GM19438 (cell line): ENCODE results near the gene PHB1.
"Not testable (repeated sequence)": the region's sequence is repeated elsewhere in the genome, so short reads cannot be mapped to it uniquely, and the experiment has no call there.

Source experiments
- ATAC-seq: cut with Tn5 transposase; IDR thresholded peaks from one replicate; pipeline ENCODE4 v1.9.1; 2021; ENCODE audit warnings: low read depth; ENCODE audit not compliant: unreplicated experiment

Gene PHB1

DNA sequence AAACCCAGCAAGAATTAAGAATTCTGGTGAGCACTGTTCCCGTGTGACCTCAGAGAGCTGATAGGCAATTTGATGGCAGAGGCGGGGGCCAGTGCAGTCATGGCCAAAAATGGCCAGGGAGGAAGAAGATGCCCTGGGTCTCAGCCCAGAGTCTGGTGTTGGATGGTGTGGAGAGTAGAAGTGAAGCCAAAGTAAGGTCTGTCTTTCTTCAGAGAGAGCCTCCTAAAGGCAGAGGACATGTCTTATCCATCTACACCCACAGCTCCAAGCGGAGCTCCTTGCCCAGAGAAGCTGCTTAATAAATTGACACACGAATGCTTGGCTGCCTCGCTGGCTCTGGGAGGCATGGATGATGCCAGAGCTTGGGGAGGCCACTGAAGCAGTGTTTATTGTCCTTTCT, 32.9 kb downstream of the PHB1 start:
- no peak for ATAC-seq

DNA sequence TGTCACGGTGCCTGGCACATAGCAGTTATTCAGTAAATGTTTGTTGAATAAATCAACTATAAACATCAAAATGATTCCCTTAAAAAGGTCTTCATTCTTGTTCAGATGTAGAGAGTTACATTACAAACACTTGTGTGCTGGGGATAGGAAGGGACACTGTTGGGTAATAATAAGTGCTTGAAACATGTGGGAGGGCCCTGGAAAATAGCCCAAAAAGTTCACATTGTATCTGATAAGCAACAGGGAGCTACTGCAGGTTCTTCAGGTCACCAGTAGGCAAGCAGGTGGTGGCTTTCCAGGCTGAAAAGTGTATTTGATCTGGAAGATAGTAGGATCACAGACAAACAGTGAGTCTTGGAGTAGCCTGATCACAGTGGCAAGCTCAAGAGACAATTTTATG, 33.6 kb downstream of the PHB1 start:
- no peak for ATAC-seq

DNA sequence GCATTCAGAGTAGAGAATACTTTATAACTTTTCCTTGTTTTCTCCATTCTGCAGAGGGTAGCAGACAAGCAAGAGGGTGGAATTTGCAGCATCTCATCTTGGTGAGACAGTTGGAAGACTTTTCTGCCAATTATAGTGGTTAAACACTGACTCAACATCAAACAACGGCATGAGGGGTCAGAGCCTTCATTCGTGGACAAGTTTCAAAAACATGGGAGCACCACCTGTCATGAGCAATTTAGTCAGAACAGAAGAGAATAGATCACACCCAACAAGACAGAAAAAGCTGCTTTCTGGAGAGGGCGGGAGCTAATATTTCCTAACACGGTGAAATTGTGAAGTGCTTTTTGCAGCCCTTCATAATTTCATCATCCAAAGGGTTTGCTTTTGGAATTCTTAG, 34.8 kb downstream of the PHB1 start:
- no peak for ATAC-seq

DNA sequence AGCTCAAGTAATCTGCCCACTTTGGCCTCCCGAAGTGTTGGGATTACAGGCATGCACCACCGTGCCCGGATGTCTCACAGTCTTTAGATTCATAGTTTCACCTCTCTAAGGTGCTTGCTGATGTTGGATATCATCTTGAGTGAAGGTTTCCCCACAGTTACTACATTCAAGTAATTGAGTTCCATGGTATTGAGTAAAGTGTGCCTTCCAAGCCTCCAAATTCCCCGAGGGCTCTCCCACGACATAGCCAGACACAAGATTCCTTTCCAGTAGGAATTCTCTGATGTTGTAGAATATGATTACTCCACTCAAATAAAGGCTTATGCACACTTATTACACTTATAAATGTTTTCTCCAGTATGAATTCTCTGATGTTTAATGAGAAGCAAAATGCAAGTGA, 36.4 kb downstream of the PHB1 start:
- ATAC-seq: no peak

DNA sequence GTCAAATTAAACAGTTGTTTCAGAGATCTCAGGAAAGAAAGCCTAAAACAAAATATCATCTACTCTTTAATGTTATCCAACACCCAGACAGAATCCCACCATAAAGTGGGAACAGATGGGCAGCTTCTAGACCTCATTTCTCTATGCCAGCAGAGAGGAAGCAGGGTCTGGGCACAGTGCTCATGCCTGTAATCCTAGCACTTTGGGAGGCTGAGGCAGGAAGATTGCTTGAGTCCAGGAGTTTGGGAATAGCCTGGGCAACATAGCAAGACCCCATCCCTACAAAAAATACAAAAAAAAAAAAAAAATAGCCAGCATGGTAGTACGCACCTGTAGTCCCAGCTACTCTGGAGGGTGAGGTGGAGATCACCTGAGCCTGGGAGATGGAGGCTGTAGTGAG, 39.1 kb downstream of the PHB1 start:
- no peak for ATAC-seq

DNA sequence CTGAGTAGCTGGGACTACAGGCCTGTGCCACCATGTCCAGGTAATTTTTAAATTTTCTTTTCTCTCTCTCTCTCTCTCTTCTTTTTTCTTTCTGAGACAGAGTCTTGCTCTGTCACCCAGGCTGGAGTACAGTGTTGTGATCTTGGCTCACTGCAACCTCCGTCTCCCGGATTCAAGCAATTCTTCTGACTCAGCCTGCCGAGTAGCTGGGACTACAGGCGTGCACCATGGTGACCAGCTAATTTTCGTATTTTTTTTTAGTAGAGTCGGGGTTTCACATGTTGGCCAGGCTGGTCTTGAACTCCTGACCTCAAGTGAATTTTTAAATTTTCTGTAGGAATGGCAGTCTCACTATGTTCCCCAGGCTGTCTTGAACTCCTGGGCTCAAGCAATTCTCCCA, 41.6 kb downstream of the PHB1 start:
- no peak for ATAC-seq

DNA sequence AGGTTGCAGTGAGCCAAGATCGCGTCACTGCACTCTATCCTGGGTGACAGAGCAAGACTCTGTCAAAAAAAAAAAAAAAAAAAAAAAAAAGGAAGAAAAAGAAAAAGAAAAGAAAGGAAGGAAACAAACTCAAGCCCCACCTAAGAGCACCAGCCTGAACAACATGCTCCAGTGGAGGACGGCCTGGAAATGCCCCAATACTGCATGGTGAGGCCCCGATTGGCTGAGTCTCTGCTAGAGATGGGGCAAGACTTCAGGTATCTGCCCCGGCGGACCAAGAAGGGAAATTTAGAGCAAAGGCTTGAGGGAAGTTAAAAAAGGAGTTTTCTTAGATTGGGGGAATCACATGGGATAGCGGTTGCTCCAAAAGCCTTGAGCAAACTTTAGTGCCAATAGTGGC, 42.3 kb downstream of the PHB1 start:
- ATAC-seq: no peak

DNA sequence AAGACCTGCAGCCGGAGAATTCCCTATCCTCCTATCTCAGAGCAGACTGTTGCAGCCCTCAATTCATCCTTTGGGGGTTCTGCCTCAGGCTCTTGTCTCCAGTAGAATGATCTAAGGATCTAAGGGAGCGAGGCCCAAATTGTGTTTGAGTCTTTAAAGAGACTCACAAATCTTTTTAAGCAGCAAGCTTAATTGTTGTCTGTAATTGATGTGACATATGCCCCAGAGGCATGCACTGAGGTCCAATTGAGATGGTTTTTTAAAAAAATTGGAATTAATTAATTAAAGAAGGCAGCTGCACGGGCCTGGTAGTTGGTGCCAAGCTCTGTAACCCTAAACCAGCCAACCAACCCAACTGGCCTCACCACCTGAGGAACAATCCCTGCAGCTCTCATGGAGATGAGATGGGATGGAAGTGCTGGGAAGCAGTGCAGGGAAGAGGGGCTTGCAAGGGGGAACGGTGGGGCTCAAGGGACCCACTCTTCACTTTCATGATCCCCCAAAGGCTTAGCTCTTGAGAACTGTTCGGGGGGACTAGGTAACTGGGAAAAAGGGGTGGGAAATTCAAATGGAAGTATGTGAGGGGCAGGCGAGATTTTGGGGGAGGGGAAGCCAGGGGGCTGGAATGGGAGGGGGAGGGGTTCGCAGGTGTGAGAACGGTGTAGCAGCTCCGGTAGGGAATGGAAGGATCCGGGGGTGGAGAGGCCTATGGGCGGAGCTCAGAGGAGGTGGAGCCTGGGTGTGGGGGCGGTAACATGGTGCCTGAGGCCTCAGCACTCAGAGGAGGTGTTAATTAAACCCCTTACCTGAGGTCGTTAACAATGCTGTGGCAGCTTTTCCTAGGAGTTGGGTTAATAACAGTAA, 43.5 kb downstream of the PHB1 start:
- ATAC-seq: no peak

DNA sequence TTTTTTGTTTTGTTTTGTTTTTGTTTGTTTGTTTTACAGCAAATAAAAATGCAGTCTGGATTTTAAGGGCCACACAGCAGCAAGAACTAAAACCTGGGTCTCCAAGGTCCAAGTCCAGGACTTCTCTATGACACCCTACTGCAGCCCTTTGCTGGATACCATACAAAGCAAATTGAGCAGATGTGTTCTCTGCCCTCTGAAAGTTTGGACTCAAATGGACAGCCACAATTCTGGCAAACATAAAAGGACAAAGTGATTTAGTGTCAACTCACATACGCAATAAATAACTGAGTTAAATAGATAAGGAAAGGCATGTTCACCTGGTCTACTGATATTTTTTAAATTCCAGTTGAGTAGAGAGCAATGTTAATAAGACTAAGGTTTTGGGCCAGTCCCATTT, 44.9 kb downstream of the PHB1 start:
- ATAC-seq: no peak

DNA sequence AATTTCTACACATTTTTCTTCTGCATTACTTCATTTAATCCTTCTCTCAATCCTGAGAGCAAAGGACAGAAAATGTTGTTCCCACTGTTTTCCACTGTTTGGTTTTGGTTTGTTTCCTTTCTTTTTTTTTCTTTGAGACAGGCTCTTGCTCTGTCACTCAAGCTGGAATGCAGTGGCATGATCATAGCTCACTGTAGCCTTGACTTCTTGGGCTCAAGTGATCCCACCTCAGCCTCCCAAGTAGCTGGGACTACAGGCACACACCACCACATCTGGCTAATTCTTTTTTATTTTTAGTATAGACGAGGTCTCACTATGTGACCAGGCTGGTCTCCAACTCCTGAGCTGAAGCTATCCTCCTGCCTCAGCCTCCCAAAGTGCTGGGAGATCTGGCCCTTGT, 45.6 kb downstream of the PHB1 start:
- ATAC-seq: no peak

DNA sequence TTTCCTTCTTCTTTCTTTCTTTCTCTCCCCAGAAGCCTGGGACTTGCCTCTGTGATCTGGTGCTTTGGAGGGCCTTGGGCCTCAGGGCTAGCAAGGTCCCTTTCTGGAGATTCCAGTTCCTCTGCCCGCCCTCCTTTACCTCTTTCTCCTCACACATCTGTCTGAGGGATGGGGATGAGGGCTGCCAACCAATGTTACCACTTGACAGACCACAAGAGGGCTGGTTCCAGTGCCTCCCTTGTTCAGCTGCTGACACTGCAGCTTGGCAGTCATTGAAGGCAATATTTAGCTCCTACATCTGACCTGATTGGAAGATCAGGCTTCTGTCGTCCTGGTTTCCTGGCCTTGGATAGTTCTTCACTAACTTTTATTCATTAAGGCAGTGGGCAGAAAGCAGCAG, 49.0 kb downstream of the PHB1 start:
- ATAC-seq: no peak

DNA sequence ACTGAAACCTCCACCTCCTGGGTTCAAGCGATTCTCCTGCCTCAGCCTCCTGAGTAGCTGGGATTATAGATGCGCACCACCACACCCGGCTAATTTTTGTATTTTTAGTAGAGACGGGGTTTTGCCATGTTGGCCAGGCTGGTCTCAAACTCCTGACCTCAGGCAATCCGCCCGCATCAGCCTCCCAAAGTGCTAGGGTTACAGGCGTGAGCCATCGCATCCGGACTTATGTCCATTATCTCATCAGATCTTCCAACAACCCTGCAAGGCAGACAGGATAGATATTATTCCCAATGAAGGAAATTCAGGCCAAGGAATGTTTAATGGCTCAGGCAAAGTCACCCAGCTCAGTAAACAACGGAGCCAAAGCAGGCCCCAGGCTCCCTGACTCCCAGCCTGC, 49.6 kb downstream of the PHB1 start:
- ATAC-seq: not testable (repeated sequence)

DNA sequence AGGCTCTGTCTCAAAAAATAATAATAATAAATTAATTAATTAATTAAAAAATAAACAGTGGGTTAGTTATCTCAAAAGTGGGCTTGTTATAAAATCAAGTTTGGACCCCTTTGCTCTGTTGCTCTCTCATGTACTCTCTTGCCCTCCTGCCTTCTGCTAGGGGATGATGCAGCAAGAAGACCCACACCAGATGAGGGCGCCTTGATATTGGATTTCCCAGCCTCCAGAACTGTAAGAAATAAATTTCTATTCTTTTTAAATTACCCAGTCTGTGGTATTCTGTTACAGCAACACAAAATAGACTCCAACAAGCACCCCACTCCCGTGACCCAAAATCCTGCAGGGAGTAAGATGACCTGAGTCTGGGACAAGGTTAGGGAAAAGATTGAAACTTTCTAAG, 50.6 kb downstream of the PHB1 start:
- no peak for ATAC-seq

DNA sequence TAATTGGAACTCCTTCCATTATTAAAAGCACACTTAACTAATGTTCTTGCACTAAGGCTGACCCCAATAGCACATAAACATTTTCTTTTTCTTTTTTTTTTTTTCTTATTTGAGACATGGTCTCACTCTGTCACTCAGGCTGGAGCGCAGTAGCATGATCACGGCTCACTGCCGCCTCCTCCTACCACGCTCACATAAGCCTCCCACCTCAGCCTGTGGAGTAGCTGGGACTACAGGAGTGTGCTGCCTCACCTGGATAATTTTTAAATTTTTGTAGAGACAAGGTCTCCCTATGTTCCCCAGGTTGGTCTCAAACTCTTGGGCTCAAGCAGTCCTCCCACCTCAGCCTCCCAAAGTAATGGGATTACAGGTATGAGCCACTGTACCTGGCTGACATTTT, 51.4 kb downstream of the PHB1 start:
- ATAC-seq: no peak

DNA sequence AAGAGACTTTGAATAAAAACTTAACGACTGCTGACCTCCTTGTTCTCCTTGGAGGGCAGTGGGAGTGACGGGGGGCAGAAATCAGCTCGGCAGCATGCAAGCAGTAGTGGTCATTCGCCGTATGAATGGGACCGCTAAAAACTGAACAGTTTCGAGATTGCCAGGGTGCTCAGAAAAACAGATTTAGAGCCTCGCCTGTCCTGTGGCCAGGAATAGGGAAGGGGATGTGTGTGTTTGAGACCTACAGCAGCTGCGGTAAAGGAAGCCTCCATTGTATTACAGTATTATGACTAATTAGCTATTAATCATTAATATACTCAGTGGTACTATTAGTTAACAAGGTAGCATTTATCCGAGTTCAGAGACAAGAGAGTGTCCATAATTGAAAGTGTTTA, 52.0 kb downstream of the PHB1 start:
- ATAC-seq: no peak

DNA sequence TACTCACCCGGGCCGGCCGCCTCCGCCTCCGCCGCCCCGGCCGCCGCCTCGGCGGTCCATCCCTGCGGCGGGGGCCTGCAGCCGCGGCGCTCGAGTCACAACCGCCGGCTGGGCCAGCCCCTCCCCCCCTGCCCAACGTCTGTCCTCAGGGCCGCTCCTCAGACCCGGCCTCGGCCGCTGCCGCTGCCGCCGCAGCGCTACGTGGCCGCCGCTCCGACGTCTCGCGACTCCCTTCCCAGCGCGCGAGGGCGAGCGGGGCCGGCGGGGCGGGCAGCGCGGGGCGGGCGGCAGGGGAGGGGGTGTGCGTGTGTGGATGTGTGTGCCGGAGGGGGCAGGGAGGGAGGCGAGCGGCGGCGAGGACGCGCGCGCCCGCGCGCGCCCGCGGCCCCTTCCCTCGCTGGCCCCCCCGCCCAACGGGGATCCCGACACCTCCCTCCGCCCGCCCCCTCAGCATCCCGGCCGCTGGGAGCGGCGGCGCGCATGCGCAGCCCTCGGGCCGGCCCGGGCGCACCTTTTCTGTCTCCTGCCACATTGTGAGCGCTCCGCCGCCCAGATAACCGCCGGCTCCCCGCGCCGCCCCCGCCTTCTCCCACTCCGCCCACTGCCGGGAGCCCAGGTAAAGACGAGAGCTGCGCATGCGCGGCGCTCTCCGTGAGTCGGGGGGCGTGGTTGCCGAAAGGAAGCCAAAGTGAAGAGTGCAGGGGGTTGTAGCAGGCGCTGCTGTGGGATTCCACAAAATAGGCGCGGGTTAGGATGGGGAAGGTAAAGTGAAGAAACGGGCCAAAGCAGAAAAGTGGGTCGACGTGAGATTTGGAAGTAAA, 52.6 kb downstream of the PHB1 start, which contains the start of gene ZNF652:
Gene ZNF652, minus strand, starts transcription at position 349 of the 821 bp plus-strand sequence. CDS start 44,525 bp downstream, outside the sequence.
- peak; percentile 50 for ATAC-seq

DNA sequence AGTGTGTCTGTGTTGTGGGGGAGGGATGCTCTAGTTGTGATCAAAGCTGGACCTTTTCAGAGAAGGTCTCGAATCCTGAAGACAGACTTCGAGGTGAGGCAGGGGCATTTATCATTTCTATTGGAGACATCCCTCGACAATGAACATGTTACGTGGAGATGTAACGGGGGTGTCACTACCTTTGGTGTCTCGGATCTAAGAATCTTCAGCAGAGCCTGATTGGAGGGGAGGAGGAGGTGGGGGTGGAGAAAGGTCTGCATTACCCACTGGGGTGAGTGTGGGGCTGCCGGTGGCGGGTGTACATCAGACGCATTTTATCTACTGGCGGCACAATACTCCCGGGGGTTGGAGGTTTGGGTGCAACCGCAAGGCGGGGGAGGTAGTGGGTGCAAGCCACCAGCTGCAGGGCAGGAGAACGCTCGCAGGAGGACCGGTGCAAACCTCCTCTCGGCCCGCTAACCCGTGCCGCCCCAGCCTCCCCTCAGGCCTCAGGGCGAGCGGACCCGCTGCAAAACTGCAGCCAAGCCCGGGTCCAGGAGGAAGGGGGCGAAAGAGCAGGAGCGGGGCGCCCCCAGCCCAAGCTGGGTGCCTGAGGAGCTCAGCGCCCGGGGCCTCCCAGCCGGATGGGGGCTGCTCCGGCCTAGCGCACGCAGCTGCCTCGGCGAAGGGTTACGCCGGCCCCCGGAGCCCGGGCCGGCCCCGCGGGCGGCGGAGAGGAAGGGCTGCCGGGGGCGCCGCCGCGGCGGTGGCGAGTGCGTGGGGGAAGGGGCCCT, 53.4 kb downstream of the PHB1 start:
- ATAC-seq: peak; percentile 21

DNA sequence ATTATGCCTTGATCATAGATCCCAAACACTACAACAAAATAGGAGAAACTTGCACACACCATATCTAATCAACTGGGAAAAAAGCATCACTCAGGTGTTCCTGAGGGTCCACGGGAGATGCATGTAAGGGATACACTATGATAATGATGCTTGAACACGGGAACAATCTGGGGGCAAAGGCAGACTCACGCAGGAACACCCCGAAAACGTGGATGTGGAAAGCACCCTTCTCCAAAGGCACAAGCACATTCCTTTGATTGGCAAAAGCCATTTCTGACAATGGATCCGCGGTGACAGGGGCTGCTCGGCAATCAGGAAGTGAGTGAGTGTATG, 53.9 kb downstream of the PHB1 start:
- ATAC-seq: no peak

DNA sequence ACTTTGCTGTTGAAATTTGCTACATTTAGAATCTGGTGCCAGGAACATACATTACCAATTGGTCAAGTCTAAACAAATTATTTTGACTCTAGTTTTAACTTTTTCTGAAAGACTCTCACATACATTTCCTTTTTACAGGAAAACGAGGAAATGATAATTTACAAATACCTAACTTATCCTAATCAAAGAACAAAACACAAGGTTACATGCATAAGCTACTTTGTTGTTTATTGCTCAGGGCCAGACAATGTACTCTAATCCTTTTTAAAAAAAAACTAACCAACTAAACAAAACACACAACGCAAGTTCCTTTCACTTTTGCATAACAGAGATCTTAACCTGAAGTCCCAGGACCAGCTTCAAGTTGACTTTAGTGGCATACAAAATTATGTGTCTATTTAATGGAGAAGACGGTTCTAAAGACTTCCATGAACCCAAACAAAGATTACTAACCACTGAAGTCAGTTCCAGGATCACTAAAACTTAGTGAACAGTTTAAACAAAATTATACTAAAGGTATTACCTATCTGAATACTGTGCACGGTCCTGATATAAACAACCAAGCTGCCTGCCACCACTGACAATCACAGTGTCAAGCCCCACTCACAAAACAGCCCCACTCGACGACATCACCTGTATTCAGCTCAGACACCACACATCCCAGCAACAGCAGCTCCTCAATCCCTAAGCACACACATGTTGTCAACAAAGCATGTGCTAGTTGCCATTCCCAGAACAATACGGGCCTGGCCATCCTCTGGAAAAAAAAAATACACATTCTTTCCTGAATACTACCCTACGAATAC, 54.5 kb downstream of the PHB1 start:
- ATAC-seq: no peak

DNA sequence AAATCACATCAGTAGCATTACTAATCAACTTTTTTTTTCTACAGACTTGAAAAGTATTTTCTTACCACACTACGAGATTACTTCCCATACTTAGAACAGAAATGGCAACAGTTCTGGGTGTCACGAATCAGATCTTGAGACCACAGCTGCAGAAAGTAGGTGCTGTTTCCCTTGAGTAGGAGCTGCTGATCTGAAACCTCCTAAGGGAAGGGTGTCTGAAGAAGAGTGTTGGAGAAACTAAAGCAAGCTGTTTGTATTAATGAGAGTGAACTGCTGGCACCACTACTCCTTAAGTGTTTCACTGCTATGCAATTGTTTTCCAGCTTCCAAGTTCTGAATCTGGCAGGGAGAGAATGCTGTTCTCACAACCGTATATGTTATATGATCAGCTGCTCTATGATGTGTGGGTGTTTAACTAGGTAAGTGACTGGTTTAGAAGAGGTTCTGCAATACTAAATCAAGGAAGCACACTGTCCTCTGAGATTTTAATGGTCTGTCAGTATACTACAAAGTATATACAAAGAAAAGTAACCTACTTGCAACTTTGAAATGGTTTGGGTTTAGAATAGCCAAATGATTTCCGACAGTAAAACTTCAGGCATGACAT, 55.9 kb downstream of the PHB1 start:
- ATAC-seq: no peak
